Measurements from ENCODE around the gene GOLGA7B.

DNA sequence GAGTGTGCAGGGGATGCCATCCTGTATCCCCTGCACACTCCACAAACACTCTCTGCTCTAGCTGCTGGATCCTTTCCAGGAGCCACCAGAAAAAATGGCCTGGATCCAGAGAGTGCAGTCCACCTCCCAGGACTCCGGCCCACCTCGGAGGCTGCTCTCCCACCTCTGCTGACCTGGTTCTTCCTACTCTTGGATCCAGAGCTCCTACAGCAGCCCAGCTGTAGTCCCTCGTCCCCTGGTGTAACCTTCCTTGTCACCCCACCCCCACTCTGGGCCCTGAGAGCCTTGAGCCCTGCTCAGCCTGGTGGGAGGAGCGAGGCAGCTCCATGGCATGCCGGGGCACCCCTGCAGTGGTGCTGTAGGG lies 54.4 kb downstream of the GOLGA7B start:
- TF ChIP-seq, protein P1, sequence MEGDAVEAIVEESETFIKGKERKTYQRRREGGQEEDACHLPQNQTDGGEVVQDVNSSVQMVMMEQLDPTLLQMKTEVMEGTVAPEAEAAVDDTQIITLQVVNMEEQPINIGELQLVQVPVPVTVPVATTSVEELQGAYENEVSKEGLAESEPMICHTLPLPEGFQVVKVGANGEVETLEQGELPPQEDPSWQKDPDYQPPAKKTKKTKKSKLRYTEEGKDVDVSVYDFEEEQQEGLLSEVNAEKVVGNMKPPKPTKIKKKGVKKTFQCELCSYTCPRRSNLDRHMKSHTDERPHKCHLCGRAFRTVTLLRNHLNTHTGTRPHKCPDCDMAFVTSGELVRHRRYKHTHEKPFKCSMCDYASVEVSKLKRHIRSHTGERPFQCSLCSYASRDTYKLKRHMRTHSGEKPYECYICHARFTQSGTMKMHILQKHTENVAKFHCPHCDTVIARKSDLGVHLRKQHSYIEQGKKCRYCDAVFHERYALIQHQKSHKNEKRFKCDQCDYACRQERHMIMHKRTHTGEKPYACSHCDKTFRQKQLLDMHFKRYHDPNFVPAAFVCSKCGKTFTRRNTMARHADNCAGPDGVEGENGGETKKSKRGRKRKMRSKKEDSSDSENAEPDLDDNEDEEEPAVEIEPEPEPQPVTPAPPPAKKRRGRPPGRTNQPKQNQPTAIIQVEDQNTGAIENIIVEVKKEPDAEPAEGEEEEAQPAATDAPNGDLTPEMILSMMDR (IDR thresholded peaks at IDR 0.05): no peak
- TF ChIP-seq POLR2A (IDR thresholded peaks at IDR 0.05): no peak

Measured in upper lobe of left lung (tissue), 4 donors.